Panc1 (cell line): ENCODE measurements around the gene TSPAN5. TPM values are rescaled to one million over a fixed set of nuclear protein-coding genes. Genes with fewer than 3 reads are reported as not detected.

Experiments used
- ATAC-seq: fragments of 200-7000 bp; cut with Tn5 transposase; 2 replicates; pipeline ENCODE4 v1.9.1; 2020; ENCODE audit warnings: mild to moderate bottlenecking, moderate library complexity
- BruUV-seq: library from RNA; stranded (reverse); fragments of 400-500 nt; replicated peaks from 2 replicates; lab custom pipeline; 2021; lab: Mats Ljungman, UMichigan
- CTCF ChIA-PET: fragments of 300-600 bp; sonication (Branson Sonifier 250); formaldehyde crosslinking; loops from one replicate; lab custom pipeline; 2022; ENCODE audit warnings: antibody characterized with exemption; lab: Charles Lee
- POLR2A ChIA-PET: fragments of 300-600 bp; sonication (Branson Sonifier 250); formaldehyde crosslinking; loops from one replicate; lab custom pipeline; 2022; ENCODE audit warnings: antibody characterized with exemption; lab: Charles Lee
- DNase-seq: peaks from one replicate; pipeline ENCODE4 v3.0.0-alpha.2; 2010; ENCODE audit warnings: low read depth, low spot score
- H3K27ac ChIP-seq: 2 replicates; pipeline ENCODE4 v1.5.1; 2011; ENCODE audit warnings: mild to moderate bottlenecking, low read length, inconsistent platforms
- H3K27me3 ChIP-seq: fragments of 200-500 bp; sonication (Bioruptor generic); 2 replicates; pipeline ENCODE4 v1.6.0; 2014; ENCODE audit warnings: low read length, inconsistent platforms; ENCODE audit not compliant: control insufficient read depth, insufficient read depth
- H3K36me3 ChIP-seq: fragments of 200-500 bp; sonication (Bioruptor generic); 2 replicates; pipeline ENCODE4 v1.5.1; 2014; ENCODE audit warnings: inconsistent platforms, mild to moderate bottlenecking, low read length, moderate library complexity; ENCODE audit not compliant: control insufficient read depth, insufficient read depth
- H3K4me1 ChIP-seq: 2 replicates; pipeline ENCODE4 v1.5.1; 2011; ENCODE audit warnings: inconsistent platforms, mild to moderate bottlenecking, low read length, moderate library complexity; ENCODE audit not compliant: control insufficient read depth, insufficient read depth
- H3K4me3 ChIP-seq, 2 experiments: 2 replicates each; pipeline ENCODE4 v1.5.1; 2011 to 2012; ENCODE audit warnings: low read depth in 2 of 2, low read length in 2 of 2, mild to moderate bottlenecking in 2 of 2, inconsistent platforms in 1 of 2, moderate library complexity in 1 of 2
- H3K9me3 ChIP-seq: fragments of 200-500 bp; sonication (Bioruptor generic); 2 replicates; pipeline ENCODE4 v1.5.1; 2014; ENCODE audit warnings: low read depth, mild to moderate bottlenecking, inconsistent platforms, low read length, moderate library complexity; ENCODE audit not compliant: control insufficient read depth, insufficient read depth
- CTCF ChIP-seq: fragments of 450-650 bp; IDR thresholded peaks from 2 replicates; pipeline ENCODE4 v1.5.1; 2017; ENCODE audit warnings: mild to moderate bottlenecking
- POLR2AphosphoS5 ChIP-seq: IDR thresholded peaks from 2 replicates; pipeline ENCODE4 v1.6.1; 2012; ENCODE audit warnings: mild to moderate bottlenecking, low read depth, low read length, moderate library complexity
- REST ChIP-seq, 2 experiments: IDR thresholded peaks; 2 replicates each; pipeline ENCODE4 v1.6.1; 2011 to 2012; ENCODE audit warnings: low read depth in 2 of 2, control low read depth in 1 of 2, low read length in 1 of 2, mild to moderate bottlenecking in 1 of 2, moderate library complexity in 1 of 2; ENCODE audit not compliant: insufficient read depth in 1 of 2
- SIN3A ChIP-seq: IDR thresholded peaks from 2 replicates; pipeline ENCODE4 v1.6.1; 2012; ENCODE audit warnings: low read depth, mild to moderate bottlenecking, low read length, moderate library complexity, borderline replicate concordance; ENCODE audit not compliant: insufficient read depth
- TCF7L2 ChIP-seq: IDR thresholded peaks from 2 replicates; pipeline ENCODE4 v1.6.1; 2011; ENCODE audit warnings: mild to moderate bottlenecking, low read depth, low read length, inconsistent platforms
- in situ Hi-C: cut with HindIII; loops from 2 replicates; pipeline ENCODE4 v1.10.0; 2016; ENCODE audit warnings: low sequenced_read_pairs, low pct_unique_long_range_greater_than_20kb
- intact Hi-C: fragments of 100-400 bp; cut with micrococcal nuclease; formaldehyde crosslinking; loops from one replicate; pipeline ENCODE4 v1.10.0; 2022; ENCODE audit not compliant: unreplicated experiment
- total RNA-seq: library from RNA; stranded (reverse); gene quantifications from one replicate; pipeline ENCODE4 v1.2.1, GENCODE V29; 2021; ENCODE audit not compliant: unreplicated experiment

The TSPAN5 gene
- total RNA-seq, 1 experiment from 2014 or later, result 61.9 TPM

DNA sequence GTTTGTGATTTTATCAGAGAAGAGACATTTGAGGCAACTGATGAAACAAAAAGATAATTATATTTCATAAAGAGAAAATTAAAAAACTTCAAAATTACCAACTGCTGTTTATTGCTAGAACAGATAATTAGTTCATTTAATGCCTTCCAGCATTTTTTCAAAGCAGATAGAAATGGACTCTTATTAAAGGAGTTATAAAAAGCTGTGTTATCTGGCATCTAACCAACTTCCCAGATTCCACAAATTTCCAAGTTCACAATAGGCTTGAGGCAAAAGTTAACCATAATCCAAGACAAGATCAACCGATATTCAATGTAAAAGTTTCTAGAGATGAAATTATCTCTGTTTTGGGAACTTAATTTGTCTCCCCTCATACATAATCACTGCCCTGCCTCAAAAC lies 152.4 kb downstream of the TSPAN5 start:
- in situ Hi-C loops (no loop called here), intact Hi-C loops (no loop called here)
- BruUV-seq, result no TSS peak
- Histone ChIP-seq H3K27me3 (no peaks in the 10 kb centered on the region), H3K4me1 (no peaks in the 10 kb centered on the region; the same call in 1 of the 2 replicates), H3K36me3 (no peaks in the 10 kb centered on the region; the same call in 1 of the 2 replicates), H3K27ac (no peak overlapping the region), H3K4me3 (no peak overlapping the region), H3K9me3 (no peaks in the 10 kb centered on the region)
- TF ChIP-seq CTCF, result no peak
- TF ChIP-seq TCF7L2, result no peak
- TF ChIP-seq REST (IDR thresholded peaks at IDR 0.05; ENCODE audit: insufficient read depth in 1 of 2, low read depth in 2 of 2, low read length in 1 of 2), result no peak
- ChIA-PET CTCF (no interaction called here), POLR2A (no interaction called here)
- ATAC-seq (no peak), DNase-seq (no peak)

GRCh38 chr4:98504091-98504490 lies 154.3 kb downstream of the TSPAN5 start:
- Histone ChIP-seq H3K27me3 (no peaks in the 10 kb centered on the region), H3K4me3 (no peak overlapping the region), H3K4me1 (no peaks in the 10 kb centered on the region), H3K9me3 (no peaks in the 10 kb centered on the region), H3K27ac (no peak overlapping the region), H3K36me3 (no peaks in the 10 kb centered on the region; the same call in 1 of the 2 replicates)
- in situ Hi-C loops (no loop called here), intact Hi-C loops (no loop called here)
- no peak for DNase-seq
- POLR2A ChIA-PET, result no interaction called here
- CTCF ChIA-PET, result no interaction called here
- BruUV-seq, result no TSS peak
- no peak for ATAC-seq
- no peak for TF ChIP-seq SIN3A
- TF ChIP-seq POLR2AphosphoS5, result no peak
- no peak for TF ChIP-seq TCF7L2
- no peak for TF ChIP-seq REST (IDR thresholded peaks at IDR 0.05; ENCODE audit: insufficient read depth in 1 of 2, low read depth in 2 of 2, low read length in 1 of 2)
- no peak for TF ChIP-seq CTCF
